Measurements from ENCODE around the gene CGGBP1.
A peak's percentile ranks its signal among the peaks of the same experiment; 100 is the strongest.
"Not testable (repeated sequence)": the region's sequence is repeated elsewhere in the genome, so short reads cannot be mapped to it uniquely, and the experiment has no call there.

CGGBP1 gene

DNA sequence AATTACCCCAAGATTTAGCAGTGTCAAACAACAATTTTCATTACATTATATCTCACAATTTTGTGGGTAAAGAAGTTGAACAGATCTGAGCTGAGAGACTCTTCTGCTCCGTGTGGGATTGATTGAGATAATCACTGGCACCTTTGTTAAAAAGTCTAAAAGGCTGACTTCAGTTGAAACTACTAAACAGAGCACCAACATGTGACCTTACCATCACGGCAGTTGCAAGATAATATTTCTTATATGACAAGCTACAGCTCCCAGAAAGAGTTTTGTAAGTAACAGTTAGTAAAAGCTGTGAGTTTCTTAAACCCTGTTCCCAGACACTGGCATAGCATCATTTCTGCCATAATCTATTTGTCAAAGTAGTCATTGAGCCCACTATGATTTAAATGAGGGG, 25.0 kb downstream of the CGGBP1 start:
- no peak for DNase-seq

- no peak for DNase-seq
Observed at GRCh38 chr3:88033079-88033478, 25.7 kb downstream of the CGGBP1 start.

DNA sequence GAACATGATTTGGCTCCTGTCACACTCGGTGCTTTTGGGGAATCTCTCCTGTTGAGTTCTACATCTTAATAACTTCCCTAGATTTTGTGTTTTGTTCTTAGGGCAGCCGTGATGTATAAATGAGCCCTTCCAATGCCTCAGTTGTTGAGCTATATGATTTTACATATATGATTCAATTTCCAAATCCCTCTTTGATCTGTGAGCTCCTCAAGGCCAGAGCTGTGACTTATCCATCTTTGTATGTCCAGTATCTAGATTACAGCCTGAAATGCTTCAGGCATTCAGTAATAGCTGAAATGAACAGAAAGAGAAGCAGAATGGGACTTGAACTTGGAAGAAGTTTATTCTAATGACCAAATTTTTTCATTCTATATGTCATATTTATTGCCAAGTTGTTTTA, 26.6 kb downstream of the CGGBP1 start:
- no peak for DNase-seq

DNA sequence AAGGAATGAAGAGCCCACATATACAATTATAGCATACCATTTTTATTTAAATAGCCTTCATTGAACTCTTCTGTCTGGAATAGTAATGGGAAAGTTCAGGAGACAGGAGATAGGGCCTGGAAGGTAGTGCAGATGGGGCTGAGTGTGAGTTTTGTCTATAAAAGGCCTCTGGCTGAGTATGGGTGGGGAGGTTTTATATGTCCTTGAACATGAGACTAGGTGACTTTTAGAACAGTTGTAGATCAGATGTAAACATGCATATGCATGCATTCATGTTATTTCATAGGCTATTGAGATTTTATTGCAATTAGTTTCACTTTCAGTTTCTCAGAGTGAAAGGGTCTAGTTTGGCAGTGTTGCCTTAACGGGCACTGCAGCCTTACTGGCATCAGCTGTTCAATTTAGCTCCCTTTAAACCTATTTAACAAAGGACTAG, 27.1 kb downstream of the CGGBP1 start:
- peak in 2 of 5 donors; percentile 20 to 70 for DNase-seq

GRCh38 chr3:88030210-88030609, 28.6 kb downstream of the CGGBP1 start:
- DNase-seq, result no peak

DNA sequence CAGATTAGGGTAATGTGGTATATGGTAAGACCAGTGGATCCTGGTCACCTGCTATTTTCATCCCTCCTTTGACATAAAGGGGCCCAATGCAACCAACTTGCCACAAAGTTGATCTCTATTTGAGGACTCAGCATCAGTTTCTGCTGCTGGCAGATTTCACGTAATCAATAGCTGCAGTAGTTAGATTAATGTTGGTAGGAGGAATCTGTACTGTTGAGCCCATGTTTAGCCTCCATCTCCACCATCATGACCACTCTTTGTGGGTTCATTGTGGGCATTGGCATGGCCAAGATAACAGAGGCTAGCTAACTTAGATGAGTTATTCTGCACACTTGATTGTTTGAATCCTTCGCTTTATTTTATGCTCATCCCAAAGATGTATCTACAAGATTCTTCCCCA, 29.9 kb downstream of the CGGBP1 start:
- DNase-seq, result no peak

- DNase-seq, result no peak
Observed at GRCh38 chr3:88025001-88025552, 33.7 kb downstream of the CGGBP1 start.

GRCh38 chr3:88019024-88019423, 39.8 kb downstream of the CGGBP1 start:
- peak in 1 of 5 donors; percentile 60 for DNase-seq

GRCh38 chr3:88015656-88016055, 43.1 kb downstream of the CGGBP1 start:
- DNase-seq, result not testable (repeated sequence)

DNA sequence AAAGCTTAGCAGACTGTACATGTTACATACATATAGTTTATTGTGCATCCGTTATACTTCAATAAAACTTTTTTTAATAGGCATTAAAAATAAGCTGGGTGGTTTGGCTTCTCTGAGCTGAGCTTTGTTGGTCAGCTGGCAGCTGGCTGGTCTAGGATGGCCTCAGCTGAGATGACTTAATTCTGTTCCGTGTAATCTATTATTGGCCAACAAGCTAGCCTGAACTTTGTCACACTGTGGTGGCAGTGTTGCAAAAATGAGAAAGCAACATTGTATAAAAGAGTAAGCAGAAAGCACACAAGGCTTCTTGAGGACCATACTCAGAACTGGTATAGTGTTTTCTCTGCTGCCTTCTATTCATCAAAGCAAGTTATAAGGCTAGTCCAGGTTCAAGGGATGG, 45.2 kb downstream of the CGGBP1 start:
- no peak for DNase-seq

GRCh38 chr3:88010810-88011209, 48.0 kb downstream of the CGGBP1 start:
- DNase-seq, result no peak

DNA sequence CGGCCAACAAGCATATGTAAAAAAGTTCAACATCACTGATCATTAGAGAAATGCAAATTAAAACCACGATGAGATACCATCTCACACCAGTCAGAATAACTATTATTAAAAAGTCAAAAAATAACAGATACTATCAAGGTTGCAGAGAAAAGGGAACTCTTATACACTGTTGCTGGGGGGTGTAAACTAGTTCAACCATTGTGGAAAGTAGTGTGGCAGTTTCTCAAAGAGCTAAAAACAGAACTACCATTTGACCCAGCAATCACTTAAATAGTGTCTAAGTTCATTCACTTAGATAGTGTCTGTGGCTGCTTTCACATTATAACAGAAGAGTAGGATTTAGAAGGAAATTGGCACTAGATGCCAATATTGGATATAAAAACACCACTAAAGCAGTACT, 49.7 kb downstream of the CGGBP1 start:
- DNase-seq, result no peak

DNA sequence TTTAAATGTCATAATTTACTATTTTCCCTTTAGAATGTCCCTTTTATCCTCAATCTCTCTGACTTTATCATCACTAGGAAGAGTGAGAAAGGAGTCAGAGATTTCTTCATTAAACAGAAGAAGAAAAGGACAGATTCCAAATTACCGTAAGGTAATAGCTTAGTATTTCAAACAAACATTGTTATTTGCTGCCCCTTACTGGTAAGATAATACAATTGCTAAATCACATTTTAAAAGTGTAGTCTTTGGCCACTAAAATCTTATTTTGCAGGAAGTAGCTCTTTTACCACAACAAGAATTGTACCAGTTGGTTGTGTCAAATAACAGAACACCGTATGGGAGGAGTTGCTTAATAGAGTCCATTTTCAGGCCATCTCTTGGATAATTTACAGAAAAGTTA, 53.7 kb downstream of the CGGBP1 start:
- DNase-seq, result peak in 1 of 5 donors; percentile 22

- DNase-seq, result peak in 1 of 5 donors; percentile 15
Observed at GRCh38 chr3:88003115-88003755, 55.6 kb downstream of the CGGBP1 start.

- DNase-seq, result no peak
Observed at GRCh38 chr3:88002448-88002847, 56.4 kb downstream of the CGGBP1 start.

All from T-helper 1 cell (primary cell).